OCI-LY3 (cell line): ENCODE data around the gene NTNG1.

Experiments used
- H2AFZ ChIP-seq: fragments of 200-600, 300-600 bp; shearing (Covaris generic); 2 replicates; pipeline ENCODE4 v1.6.0; 2014; ENCODE audit warnings: antibody characterized with exemption, low read depth, low read length
- H3K27ac ChIP-seq: fragments of 200-600, 300-600 bp; sonication (generic); 2 replicates; pipeline ENCODE4 v1.5.1; 2014; ENCODE audit warnings: mild to moderate bottlenecking, low read length, moderate library complexity, mixed read lengths
- H3K27me3 ChIP-seq: fragments of 200-600, 300-600 bp; sonication (generic); 2 replicates; pipeline ENCODE4 v1.6.1; 2014; ENCODE audit warnings: low read depth, low read length, mixed read lengths
- H3K36me3 ChIP-seq: fragments of 200-600, 300-600 bp; sonication (generic); replicated peaks from 2 replicates; pipeline ENCODE3; 2014; ENCODE audit warnings: low read depth, low read length, mixed read lengths
- H3K4me1 ChIP-seq: fragments of 300-600, 200-600 bp; sonication (generic); 2 replicates; pipeline ENCODE4 v1.6.1; 2014; ENCODE audit warnings: low read length, mixed read lengths
- H3K4me2 ChIP-seq: fragments of 200-600, 300-600 bp; sonication (generic); 2 replicates; pipeline ENCODE4 v1.6.1; 2014; ENCODE audit warnings: low read length, mixed read lengths
- H3K4me3 ChIP-seq: fragments of 300-600, 200-600 bp; sonication (generic); 2 replicates; pipeline ENCODE4 v1.5.1; 2014; ENCODE audit warnings: antibody characterized with exemption, mild to moderate bottlenecking, low read length, moderate library complexity
- H3K79me2 ChIP-seq: fragments of 300-600, 200-600 bp; shearing (Covaris generic); 2 replicates; pipeline ENCODE4 v1.6.1; 2014; ENCODE audit warnings: mild to moderate bottlenecking, low read length, mixed read lengths
- H3K9ac ChIP-seq: fragments of 300-600, 200-600 bp; shearing (Covaris generic); 2 replicates; pipeline ENCODE4 v1.6.0; 2014; ENCODE audit warnings: mild to moderate bottlenecking, low read length, moderate library complexity
- H3K9me3 ChIP-seq: fragments of 200-600, 300-600 bp; shearing (Covaris generic); 2 replicates; pipeline ENCODE4 v1.6.1; 2014; ENCODE audit warnings: low read length, mixed read lengths; ENCODE audit not compliant: insufficient read depth
- H4K20me1 ChIP-seq: fragments of 200-600, 300-600 bp; sonication (generic); 2 replicates; pipeline ENCODE4 v1.6.1; 2016; ENCODE audit warnings: low read length, mixed read lengths; ENCODE audit not compliant: insufficient read depth
- CTCF ChIP-seq: fragments of 200-600, 300-600 bp; sonication (generic); IDR thresholded peaks from 2 replicates; pipeline ENCODE4 v1.5.1; 2014; ENCODE audit warnings: antibody characterized with exemption, low read length, low read depth
- EZH2phosphoT487 ChIP-seq: fragments of 200-600 bp; shearing (Covaris generic); IDR thresholded peaks from 2 replicates; pipeline ENCODE4 v1.6.1; 2018; ENCODE audit warnings: antibody characterized with exemption, mixed run types, low read depth

The NTNG1 gene

GRCh38 chr1:107225706-107226105 lies 84.9 kb downstream of the NTNG1 start:
- TF ChIP-seq EZH2phosphoT487 = no peak
- TF ChIP-seq CTCF = no peak
- Histone ChIP-seq H3K27ac (no peak overlapping the region), H2AFZ (no peak overlapping the region), H3K9ac (no peak overlapping the region), H3K36me3 (peaks cover 11% of the 10 kb centered on the region), H3K27me3 (no peaks in the 10 kb centered on the region), H3K4me1 (no peaks in the 10 kb centered on the region), H3K4me3 (no peak overlapping the region), H3K9me3 (no peaks in the 10 kb centered on the region), H3K4me2 (no peak overlapping the region), H4K20me1 (peaks cover 36% of the 10 kb centered on the region; the same call in 1 of the 2 replicates), H3K79me2 (peaks cover 21% of the 10 kb centered on the region)

GRCh38 chr1:107228704-107229371 lies 88.0 kb downstream of the NTNG1 start:
- Histone ChIP-seq H3K4me2 (no peak overlapping the region), H4K20me1 (peaks cover 27% of the 10 kb centered on the region; the same call in 1 of the 2 replicates)

GRCh38 chr1:107229711-107230110 lies 88.9 kb downstream of the NTNG1 start:
- H4K20me1 ChIP-seq = peaks cover 27% of the 10 kb centered on the region; the same call in 1 of the 2 replicates
- H2AFZ ChIP-seq = no peak overlapping the region
- H3K27ac ChIP-seq = no peak overlapping the region
- no peaks in the 10 kb centered on the region for H3K27me3 ChIP-seq
- no peak overlapping the region for H3K4me2 ChIP-seq
- H3K79me2 ChIP-seq = peaks cover 11% of the 10 kb centered on the region
- no peak for TF ChIP-seq CTCF
- no peak for TF ChIP-seq EZH2phosphoT487
- peaks cover 11% of the 10 kb centered on the region for H3K36me3 ChIP-seq
- no peaks in the 10 kb centered on the region for H3K4me1 ChIP-seq
- H3K4me3 ChIP-seq = no peak overlapping the region
- H3K9me3 ChIP-seq = no peaks in the 10 kb centered on the region
- H3K9ac ChIP-seq = no peak overlapping the region

More at GRCh38 chr1:107228704-107229371, 88.0 kb downstream of the NTNG1 start:
- no peak overlapping the region for H3K27ac ChIP-seq
- H3K9ac ChIP-seq = no peak overlapping the region
- H3K9me3 ChIP-seq = no peaks in the 10 kb centered on the region
- H3K36me3 ChIP-seq = peaks cover 11% of the 10 kb centered on the region
- H3K27me3 ChIP-seq = no peaks in the 10 kb centered on the region
- H3K79me2 ChIP-seq = peaks cover 18% of the 10 kb centered on the region
- H3K4me3 ChIP-seq = no peak overlapping the region
- TF ChIP-seq CTCF = no peak
- TF ChIP-seq EZH2phosphoT487 = no peak
- no peaks in the 10 kb centered on the region for H3K4me1 ChIP-seq
- H2AFZ ChIP-seq = no peak overlapping the region

GRCh38 chr1:107230121-107230520 lies 89.3 kb downstream of the NTNG1 start:
- Histone ChIP-seq H3K4me2 (no peak overlapping the region), H4K20me1 (peaks cover 24% of the 10 kb centered on the region; the same call in 1 of the 2 replicates), H2AFZ (no peak overlapping the region), H3K27ac (no peak overlapping the region), H3K27me3 (no peaks in the 10 kb centered on the region), H3K4me1 (no peaks in the 10 kb centered on the region), H3K9me3 (no peaks in the 10 kb centered on the region), H3K79me2 (peaks cover 11% of the 10 kb centered on the region), H3K36me3 (peaks cover 11% of the 10 kb centered on the region), H3K4me3 (no peak overlapping the region), H3K9ac (no peak overlapping the region)
- TF ChIP-seq CTCF (no peak), EZH2phosphoT487 (no peak)
